Measurements from ENCODE around the gene KRTAP9-8. TPM values are rescaled to one million over a fixed set of nuclear protein-coding genes. Genes with fewer than 3 reads are reported as not detected.
"Not testable (repeated sequence)": the region's sequence is repeated elsewhere in the genome, so short reads cannot be mapped to it uniquely, and the experiment has no call there.

KRTAP9-8 gene
- total RNA-seq, 1 donor from 2014 or later, result not detected

DNA sequence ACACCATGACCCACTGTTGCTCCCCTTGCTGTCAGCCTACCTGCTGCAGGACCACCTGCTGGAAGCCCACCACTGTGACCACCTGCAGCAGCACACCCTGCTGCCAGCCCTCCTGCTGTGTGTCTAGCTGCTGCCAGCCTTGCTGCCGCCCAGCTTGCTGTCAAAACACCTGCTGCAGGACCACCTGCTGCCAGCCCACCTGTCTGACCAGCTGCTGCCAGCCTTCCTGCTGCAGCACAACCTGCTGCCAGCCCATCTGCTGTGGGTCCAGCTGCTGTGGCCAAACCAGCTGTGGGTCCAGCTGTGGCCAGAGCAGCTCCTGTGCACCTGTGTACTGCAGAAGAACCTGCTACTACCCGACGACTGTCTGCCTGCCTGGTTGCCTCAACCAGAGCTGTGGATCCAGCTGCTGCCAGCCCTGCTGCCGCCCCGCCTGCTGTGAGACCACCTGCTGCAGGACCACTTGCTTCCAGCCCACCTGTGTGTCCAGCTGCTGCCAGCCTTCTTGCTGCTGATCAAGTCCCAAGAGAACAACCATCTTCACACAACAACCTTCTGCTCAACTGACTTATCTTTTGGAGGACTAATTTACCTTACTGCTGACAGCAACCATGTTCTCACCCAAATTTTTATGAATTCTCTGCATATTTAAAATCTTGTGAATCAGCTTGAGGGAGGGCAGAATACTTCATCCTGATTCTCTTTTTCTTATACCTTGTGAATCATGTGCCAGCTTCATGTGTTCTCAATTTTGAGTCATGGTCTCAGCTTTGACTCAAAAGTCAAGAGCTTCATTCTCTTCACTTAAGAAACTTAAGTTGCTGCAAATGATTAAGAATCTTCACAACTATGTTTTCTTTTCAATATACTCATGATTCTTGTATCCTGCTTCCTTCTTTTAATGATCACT is 17.8 kb downstream of the KRTAP9-8 start, which contains the start of gene KRTAP9-9:
KRTAP9-9 (plus strand) TSS at position 4 of the 910 bp plus-strand sequence.
- DNase-seq, result not testable (repeated sequence)

DNA sequence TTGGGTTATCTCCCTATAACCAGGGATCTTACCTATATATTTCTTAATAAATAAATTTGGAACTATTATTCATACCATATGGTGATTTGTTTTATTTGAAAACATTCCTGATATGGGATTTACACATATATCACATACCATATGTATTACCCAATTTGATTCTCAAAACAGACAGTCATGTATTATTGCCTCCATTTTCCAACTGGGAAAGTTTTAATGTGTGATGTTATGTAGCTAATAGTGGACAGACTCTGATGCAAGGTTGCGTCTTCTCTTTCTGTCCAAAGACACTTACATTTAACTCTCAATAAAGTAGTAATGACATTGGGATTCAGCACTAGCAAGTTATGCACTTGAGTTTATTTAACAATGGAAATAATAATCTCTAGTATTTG is 18.5 kb downstream of the KRTAP9-8 start:
- no peak for DNase-seq

DNA sequence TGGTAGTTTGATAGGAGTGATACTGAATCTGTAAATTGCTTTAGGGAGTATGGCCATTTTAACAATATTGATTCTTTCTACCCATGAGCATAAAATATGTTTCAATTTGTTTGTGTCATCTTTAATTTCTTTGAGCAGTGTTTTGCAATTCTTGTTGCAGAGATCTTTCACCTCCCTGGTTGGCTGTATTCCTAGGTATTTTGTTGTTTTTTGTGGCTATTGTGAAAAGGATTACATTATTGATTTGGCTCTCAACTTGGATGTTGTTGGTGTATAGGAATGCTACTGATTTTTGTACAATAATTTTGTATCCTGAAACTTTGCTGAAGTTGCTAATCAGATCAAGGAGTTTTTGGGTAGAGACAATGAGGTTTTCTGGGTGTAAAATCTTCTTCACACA is 20.6 kb downstream of the KRTAP9-8 start:
- no peak for DNase-seq

DNA sequence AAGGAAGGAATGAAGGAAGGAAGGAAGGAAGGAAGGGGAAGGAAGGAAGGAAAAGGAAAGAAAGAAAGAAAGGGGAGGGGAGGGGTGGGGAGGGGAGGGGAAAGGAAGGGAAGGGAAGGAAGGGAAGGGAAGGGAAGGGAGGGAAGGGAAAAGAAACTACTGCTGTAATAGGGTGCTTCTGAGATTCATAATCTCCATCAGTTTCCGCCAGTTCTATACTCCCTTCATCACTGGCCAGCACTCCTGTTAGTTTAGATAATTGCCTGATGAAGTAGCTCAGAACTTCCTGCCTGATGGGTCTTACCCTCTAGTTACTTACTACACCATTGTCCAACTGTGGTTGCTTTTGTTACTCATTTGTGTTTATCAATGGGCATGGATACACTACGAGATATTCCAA is 25.4 kb downstream of the KRTAP9-8 start:
- no peak for DNase-seq

DNA sequence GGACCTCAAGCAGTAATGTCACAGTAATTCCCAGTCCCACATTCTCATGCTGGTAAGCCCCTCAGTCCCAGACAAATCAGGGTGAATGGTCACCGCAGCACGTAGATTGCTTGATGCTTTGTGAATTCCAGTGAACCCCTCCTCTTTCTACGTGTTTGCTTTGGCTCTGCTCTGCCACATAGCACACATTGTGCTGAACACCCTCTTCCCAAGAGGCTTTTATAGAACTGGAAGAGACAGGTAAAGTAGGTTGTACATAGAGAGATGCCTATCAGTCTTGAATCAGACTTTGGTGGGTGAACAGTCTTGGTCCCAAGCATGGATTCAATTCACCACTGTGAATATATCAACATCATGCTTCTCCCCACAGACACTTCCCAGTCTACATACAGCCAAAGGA is 26.8 kb downstream of the KRTAP9-8 start:
- no peak for DNase-seq

DNA sequence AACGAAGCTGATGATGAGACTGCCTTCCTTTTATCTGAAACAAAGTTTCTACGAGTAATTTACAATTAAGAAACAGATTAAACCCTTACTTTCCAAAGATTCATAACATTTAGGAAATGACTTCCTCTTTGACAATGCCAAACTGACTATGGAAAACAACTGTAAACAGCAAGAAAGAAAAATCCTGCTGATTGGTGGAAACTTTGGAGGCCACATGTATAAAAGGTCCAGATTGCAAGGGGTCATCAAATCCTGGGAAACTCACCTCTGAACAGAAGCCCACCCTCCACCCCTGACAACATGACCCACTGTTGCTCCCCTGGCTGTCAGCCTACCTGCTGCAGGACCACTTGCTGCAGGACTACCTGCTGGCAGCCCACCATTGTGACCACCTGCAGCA is 27.3 kb downstream of the KRTAP9-8 start, which contains the start of gene KRTAP9-6:
KRTAP9-6 (plus strand) TSS at position 301 of the 400 bp plus-strand sequence; CDS start at position 301, 0 bp downstream.
- no peak for DNase-seq

DNA sequence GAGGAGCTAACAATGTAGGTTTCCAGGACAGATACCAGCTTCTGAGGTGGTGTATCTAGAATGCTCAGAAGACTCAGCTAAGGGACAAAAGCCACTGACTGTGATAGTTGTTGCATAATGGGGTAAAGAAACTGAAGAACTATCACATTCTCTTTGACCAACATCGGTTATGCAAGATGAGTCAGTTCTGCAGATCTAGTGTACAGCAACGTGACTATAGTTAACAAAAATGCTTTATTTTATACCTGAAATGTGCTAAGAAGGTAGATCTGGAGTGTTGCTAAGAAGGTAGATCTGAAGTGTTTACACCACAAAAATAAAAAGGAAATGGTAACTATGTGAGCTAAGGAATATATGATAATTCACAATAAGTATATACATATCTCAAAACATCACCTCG is 29.9 kb downstream of the KRTAP9-8 start:
- no peak for DNase-seq

DNA sequence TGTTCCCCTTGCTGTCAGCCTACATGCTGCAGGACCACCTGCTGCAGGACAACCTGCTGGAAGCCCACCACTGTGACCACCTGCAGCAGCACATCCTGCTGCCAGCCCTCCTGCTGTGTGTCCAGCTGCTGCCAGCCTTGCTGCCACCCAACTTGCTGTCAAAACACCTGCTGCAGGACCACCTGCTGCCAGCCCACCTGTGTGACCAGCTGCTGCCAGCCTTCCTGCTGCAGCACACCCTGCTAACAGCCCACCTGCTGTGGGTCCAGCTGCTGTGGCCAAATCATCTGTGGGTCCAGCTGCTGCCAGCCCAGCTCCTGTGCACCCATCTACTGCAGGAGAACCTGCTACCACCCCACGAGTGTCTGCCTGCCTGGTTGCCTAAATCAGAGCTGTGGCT is 33.5 kb downstream of the KRTAP9-8 start:
- DNase-seq, result not testable (repeated sequence)

DNA sequence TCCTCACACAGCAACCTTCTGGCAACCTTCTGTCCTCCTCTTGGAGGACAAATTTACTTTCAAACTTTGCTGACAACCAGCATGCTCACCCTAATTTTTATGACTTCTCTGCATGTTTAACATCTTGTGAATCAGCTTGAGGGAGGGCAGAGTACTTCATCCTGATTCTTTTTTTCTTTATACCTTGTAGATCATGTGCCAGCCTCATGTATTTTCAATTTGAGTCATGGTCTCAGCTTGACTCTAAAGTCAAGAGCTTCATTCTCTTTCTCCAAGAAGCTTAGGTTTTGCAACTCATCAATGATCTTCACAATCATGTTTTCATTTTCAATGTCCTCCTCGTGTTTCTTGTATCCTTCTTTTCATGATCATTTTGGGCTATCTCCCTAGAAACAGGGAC is 34.1 kb downstream of the KRTAP9-8 start:
- DNase-seq, result no peak

DNA sequence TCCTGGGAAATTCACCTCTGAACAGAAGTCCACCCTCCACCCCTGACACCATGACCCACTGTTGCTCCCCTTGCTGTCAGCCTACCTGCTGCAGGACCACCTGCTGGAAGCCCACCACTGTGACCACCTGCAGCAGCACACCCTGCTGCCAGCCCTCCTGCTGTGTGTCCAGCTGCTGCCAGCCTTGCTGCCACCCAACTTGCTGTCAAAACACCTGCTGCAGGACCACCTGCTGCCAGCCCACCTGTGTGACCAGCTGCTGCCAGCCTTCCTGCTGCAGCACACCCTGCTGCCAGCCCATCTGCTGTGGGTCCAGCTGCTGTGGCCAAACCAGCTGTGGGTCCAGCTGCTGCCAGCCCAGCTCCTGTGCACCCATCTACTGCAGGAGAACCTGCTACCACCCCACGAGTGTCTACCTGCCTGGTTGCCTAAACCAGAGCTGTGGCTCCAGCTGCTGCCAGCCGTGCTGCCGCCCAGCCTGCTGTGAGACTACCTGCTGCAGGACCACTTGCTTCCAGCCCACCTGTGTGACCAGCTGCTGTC is 37.9 kb downstream of the KRTAP9-8 start, which contains the start of gene KRTAP9-7:
KRTAP9-7 (plus strand) TSS at position 51 of the 543 bp plus-strand sequence; CDS start at position 51, 0 bp downstream.
- DNase-seq, result not testable (repeated sequence)

DNA sequence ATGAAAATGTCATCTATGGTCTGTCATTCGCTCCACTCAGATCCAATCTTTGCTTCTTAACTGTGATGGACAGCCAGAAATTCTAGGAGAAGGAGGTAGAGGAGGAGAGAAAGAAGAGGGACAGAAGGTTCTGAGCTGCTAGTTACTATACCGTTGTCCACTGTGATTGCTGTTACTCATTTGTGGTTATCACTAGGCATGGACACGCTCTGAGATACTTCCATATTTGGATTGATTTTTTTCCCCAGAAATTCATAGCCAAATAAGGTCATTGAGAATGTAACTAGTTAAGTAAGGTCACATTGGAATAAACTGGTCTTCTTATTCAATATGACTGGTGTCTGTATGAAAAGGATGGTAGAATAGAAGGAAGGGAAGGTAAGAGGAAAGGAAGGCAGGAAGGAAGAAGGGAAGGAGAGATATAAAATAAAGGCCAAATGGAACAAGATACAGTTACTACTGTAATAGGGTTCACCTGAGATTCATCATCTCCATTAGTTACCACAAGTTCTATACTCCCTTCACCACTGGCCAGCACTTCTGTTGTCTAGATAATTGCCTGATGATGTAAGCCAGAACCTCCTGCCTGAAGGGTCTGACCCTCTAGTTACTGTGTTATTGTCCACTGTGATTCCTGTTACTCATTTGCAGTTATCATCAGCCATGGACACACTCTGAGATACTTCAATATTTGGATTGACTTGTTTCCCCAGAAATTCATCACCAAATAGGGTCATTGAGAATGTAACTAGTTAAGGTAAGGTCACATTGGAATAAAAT is 40.6 kb downstream of the KRTAP9-8 start:
- DNase-seq, result no peak

DNA sequence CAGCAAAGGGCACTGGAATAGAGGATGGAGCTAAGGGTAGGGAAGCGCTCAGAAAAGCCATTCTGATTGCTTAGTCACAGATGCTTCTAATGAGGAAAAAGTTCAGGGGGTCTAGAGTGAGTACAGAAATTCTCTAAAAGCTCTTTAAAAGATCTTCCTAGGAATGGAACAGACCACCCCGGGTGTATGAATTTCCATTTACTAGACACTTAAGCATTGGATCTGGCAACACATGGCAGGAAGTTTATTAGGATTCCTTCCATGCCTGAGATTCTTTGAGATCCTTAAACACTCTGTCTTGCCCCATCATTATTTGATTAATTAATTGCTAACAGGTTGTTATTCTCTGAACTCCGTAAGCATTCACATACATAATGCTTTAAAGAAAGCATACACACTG is 46.2 kb downstream of the KRTAP9-8 start:
- DNase-seq, result no peak

DNA sequence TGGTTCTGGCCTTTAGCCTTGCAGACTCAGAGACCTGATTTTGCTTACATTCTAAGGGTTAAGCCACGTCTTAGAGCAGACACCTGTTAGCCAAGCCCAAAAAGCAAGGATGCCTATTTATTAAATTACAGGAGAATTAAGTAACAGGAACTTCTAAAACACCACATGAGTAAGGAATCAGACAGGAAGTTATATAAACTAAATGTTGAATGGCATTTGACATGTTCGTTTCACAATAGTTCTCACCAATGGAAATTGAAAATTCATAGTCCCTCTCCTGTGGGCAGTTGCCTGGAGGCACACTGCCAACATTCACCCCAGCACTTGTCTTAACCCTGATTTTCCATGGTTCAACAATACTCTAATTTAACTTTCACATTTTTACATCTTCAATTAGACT is 46.7 kb downstream of the KRTAP9-8 start:
- DNase-seq, result no peak

DNA sequence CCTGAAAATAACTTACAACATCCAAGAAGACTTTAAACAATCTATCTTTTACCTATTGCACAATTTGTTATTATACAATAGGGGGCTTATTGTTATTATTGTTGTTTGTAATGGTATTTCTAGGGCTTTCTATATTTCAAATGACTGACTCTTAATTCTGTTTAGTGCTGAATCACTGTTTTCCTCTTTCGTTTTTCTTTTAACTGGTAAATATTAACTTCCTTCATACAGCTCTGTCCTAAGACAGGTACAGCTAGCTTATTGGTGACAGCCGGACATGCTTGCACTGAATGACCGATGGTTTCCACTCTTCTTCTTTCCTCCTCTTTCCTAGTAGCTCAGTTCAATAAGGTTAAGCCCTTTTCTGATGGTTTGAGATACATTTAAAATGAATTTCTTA is 49.3 kb downstream of the KRTAP9-8 start:
- DNase-seq, result no peak

Other genes with a start within 250 kb of the KRTAP9-8 start
- gene KRTAP3-3, start 243.8 kb upstream of the KRTAP9-8 start, total RNA-seq, result not detected in 2 replicates
- gene KRTAP3-2, start 238.1 kb upstream of the KRTAP9-8 start, total RNA-seq, result not detected in 2 replicates
- gene KRTAP3-1, start 228.9 kb upstream of the KRTAP9-8 start, total RNA-seq, result not detected in 2 replicates
- gene KRTAP1-5, start 210.8 kb upstream of the KRTAP9-8 start, total RNA-seq, result not detected in 2 replicates
- not detected in 2 replicates for gene KRTAP1-4, start 207.8 kb upstream of the KRTAP9-8 start, total RNA-seq
- not detected in 2 replicates for gene KRTAP1-3, start 203.1 kb upstream of the KRTAP9-8 start, total RNA-seq
- not detected in 2 replicates for gene KRTAP1-1, start 196.5 kb upstream of the KRTAP9-8 start, total RNA-seq
- not detected in 2 replicates for gene KRTAP2-1, start 190.7 kb upstream of the KRTAP9-8 start, total RNA-seq
- not detected in 2 replicates for gene KRTAP2-2, start 182.8 kb upstream of the KRTAP9-8 start, total RNA-seq
- gene KRTAP2-3, start 177.9 kb upstream of the KRTAP9-8 start, total RNA-seq, result not detected in 2 replicates
- gene KRTAP2-4, start 172.1 kb upstream of the KRTAP9-8 start, total RNA-seq, result not detected in 2 replicates
- gene KRTAP4-7, start 153.8 kb upstream of the KRTAP9-8 start, total RNA-seq, result not detected in 2 replicates
- gene KRTAP4-8, start 139.9 kb upstream of the KRTAP9-8 start, total RNA-seq, result not detected in 2 replicates
- not detected in 2 replicates for gene KRTAP4-16, start 135.8 kb upstream of the KRTAP9-8 start, total RNA-seq
- not detected in 2 replicates for gene KRTAP4-9, start 132.6 kb upstream of the KRTAP9-8 start, total RNA-seq
- not detected in 2 replicates for gene KRTAP4-11, start 119.6 kb upstream of the KRTAP9-8 start, total RNA-seq
- not detected in 2 replicates for gene KRTAP4-12, start 113.8 kb upstream of the KRTAP9-8 start, total RNA-seq
- gene KRTAP4-6, start 97.5 kb upstream of the KRTAP9-8 start, total RNA-seq, result 0.19 TPM in 1 of 2 replicates, not detected in the other
- not detected in 2 replicates for gene KRTAP4-5, start 88.2 kb upstream of the KRTAP9-8 start, total RNA-seq
- not detected in 2 replicates for gene KRTAP4-4, start 77.3 kb upstream of the KRTAP9-8 start, total RNA-seq
- gene KRTAP4-3, start 69.8 kb upstream of the KRTAP9-8 start, total RNA-seq, result not detected in 2 replicates
- gene KRTAP4-2, start 59.8 kb upstream of the KRTAP9-8 start, total RNA-seq, result not detected in 2 replicates
- gene KRTAP4-1, start 53.1 kb upstream of the KRTAP9-8 start, total RNA-seq, result not detected in 2 replicates
- gene KRTAP9-1, start 48.1 kb upstream of the KRTAP9-8 start, total RNA-seq, result not detected in 2 replicates
- not detected in 2 replicates for gene KRTAP9-2, start 11.4 kb upstream of the KRTAP9-8 start, total RNA-seq
- gene KRTAP9-3, start 5.5 kb upstream of the KRTAP9-8 start, total RNA-seq, result not detected in 2 replicates
- gene KRTAP9-4, start 11.7 kb downstream of the KRTAP9-8 start, total RNA-seq, result not detected in 2 replicates
- not detected in 2 replicates for gene KRTAP9-9, start 17.4 kb downstream of the KRTAP9-8 start, total RNA-seq
- gene KRTAP9-6, start 27.4 kb downstream of the KRTAP9-8 start, total RNA-seq, result not detected in 2 replicates
- gene KRTAP9-7, start 37.7 kb downstream of the KRTAP9-8 start, total RNA-seq, result not detected in 2 replicates
- not detected in 2 replicates for gene KRTAP29-1, start 64.9 kb downstream of the KRTAP9-8 start, total RNA-seq
- 0.05 TPM in 1 of 2 replicates, not detected in the other for gene KRTAP16-1, start 71.3 kb downstream of the KRTAP9-8 start, total RNA-seq
- not detected in 2 replicates for gene KRTAP17-1, start 77.7 kb downstream of the KRTAP9-8 start, total RNA-seq
- not detected in 2 replicates for gene KRT33A, start 112.8 kb downstream of the KRTAP9-8 start, total RNA-seq
- not detected in 2 replicates for gene KRT33B, start 131.8 kb downstream of the KRTAP9-8 start, total RNA-seq
- gene KRT34, start 144.3 kb downstream of the KRTAP9-8 start, total RNA-seq, result 0.51 TPM in 1 of 2 replicates, not detected in the other
- not detected in 2 replicates for gene KRT31, start 159.6 kb downstream of the KRTAP9-8 start, total RNA-seq
- gene KRT37, start 186.6 kb downstream of the KRTAP9-8 start, total RNA-seq, result not detected in 2 replicates
- gene KRT38, start 203.0 kb downstream of the KRTAP9-8 start, total RNA-seq, result not detected in 2 replicates
- gene KRT32, start 229.4 kb downstream of the KRTAP9-8 start, total RNA-seq, result not detected in 2 replicates
- gene KRT35, start 243.2 kb downstream of the KRTAP9-8 start, total RNA-seq, result not detected in 2 replicates

All from dermis blood vessel endothelial cell (primary cell).